HL-60 (cell line): ENCODE data around the gene TMEM26.

ENCODE experiments used
- CTCF ChIP-seq: IDR thresholded peaks from one replicate; pipeline ENCODE4 v1.5.1; 2011; ENCODE audit warnings: low read length, control low read depth, inconsistent platforms; ENCODE audit not compliant: insufficient read depth
- GABPA ChIP-seq: IDR thresholded peaks from 2 replicates; pipeline ENCODE4 v1.6.1; 2012; ENCODE audit warnings: low read depth
- REST ChIP-seq: IDR thresholded peaks from 2 replicates; pipeline ENCODE4 v1.6.1; 2012; ENCODE audit warnings: low read depth; ENCODE audit not compliant: insufficient replicate concordance
- SPI1 ChIP-seq: IDR thresholded peaks from 2 replicates; pipeline ENCODE4 v1.6.1; 2012; ENCODE audit warnings: low read depth, mild to moderate bottlenecking, borderline replicate concordance

GRCh38 chr10:61423178-61423577 lies 30.0 kb downstream of the TMEM26 start:
- TF ChIP-seq CTCF: no peak
- TF ChIP-seq SPI1: no peak
- TF ChIP-seq REST: no peak
- TF ChIP-seq GABPA: no peak
